ENCODE measurements around the gene SORBS1.

SORBS1 gene

GRCh38 chr10:95513941-95514392, 47.2 kb downstream of the SORBS1 start:
- peak; percentile 82 for DNase-seq (ENCODE audit: low spot score)

- DNase-seq (ENCODE audit: low spot score): no peak
Observed at GRCh38 chr10:95513008-95513589, 48.1 kb downstream of the SORBS1 start.

- no peak for DNase-seq (ENCODE audit: low spot score)
Observed at GRCh38 chr10:95511314-95511713, 49.9 kb downstream of the SORBS1 start.

- DNase-seq (ENCODE audit: low spot score): no peak
Observed at GRCh38 chr10:95509251-95509650, 51.9 kb downstream of the SORBS1 start.

GRCh38 chr10:95508730-95509129, 52.4 kb downstream of the SORBS1 start:
- DNase-seq (ENCODE audit: low spot score): no peak

- no peak for DNase-seq (ENCODE audit: low spot score)
Observed at GRCh38 chr10:95506056-95506737, 55.0 kb downstream of the SORBS1 start.

- DNase-seq (ENCODE audit: low spot score): no peak
Observed at GRCh38 chr10:95505641-95506040, 55.5 kb downstream of the SORBS1 start.

- no peak for DNase-seq (ENCODE audit: low spot score)
Observed at GRCh38 chr10:95505084-95505610, 56.0 kb downstream of the SORBS1 start.

- no peak for DNase-seq (ENCODE audit: low spot score)
Observed at GRCh38 chr10:95504246-95504691, 56.9 kb downstream of the SORBS1 start.

- no peak for DNase-seq (ENCODE audit: low spot score)
Observed at GRCh38 chr10:95503526-95503925, 57.6 kb downstream of the SORBS1 start.

- no peak for DNase-seq (ENCODE audit: low spot score)
Observed at GRCh38 chr10:95503001-95503400, 58.2 kb downstream of the SORBS1 start.

- DNase-seq (ENCODE audit: low spot score): no peak
Observed at GRCh38 chr10:95502377-95502776, 58.8 kb downstream of the SORBS1 start.

- DNase-seq (ENCODE audit: low spot score): no peak
Observed at GRCh38 chr10:95501203-95502094, 59.7 kb downstream of the SORBS1 start.

- DNase-seq (ENCODE audit: low spot score): no peak
Observed at GRCh38 chr10:95500649-95501048, 60.5 kb downstream of the SORBS1 start.

- no peak for DNase-seq (ENCODE audit: low spot score)
Observed at GRCh38 chr10:95500097-95500496, 61.1 kb downstream of the SORBS1 start.

- DNase-seq (ENCODE audit: low spot score): no peak
Observed at GRCh38 chr10:95499482-95499989, 61.6 kb downstream of the SORBS1 start.

- no peak for DNase-seq (ENCODE audit: low spot score)
Observed at GRCh38 chr10:95496951-95497350, 64.2 kb downstream of the SORBS1 start.

GRCh38 chr10:95496246-95496911, 64.8 kb downstream of the SORBS1 start:
- no peak for DNase-seq (ENCODE audit: low spot score)

GRCh38 chr10:95493862-95494261, 67.3 kb downstream of the SORBS1 start:
- DNase-seq (ENCODE audit: low spot score): no peak

GRCh38 chr10:95487994-95488393, 73.2 kb downstream of the SORBS1 start:
- DNase-seq (ENCODE audit: low spot score): no peak

GRCh38 chr10:95485056-95485844, 75.9 kb downstream of the SORBS1 start:
- DNase-seq (ENCODE audit: low spot score): no peak
